COLO668 (cell line): Measurements from ENCODE around the gene SIGLEC11.
"Not testable (repeated sequence)": the region's sequence is repeated elsewhere in the genome, so short reads cannot be mapped to it uniquely, and the experiment has no call there.

Experiments used
- DNase-seq: peaks from one replicate; lab custom pipeline; 2025; ENCODE audit not compliant: unreplicated experiment; lab: John Stamatoyannopoulos, UW

The SIGLEC11 gene

GRCh38 chr19:49927526-49928264 is 33.3 kb downstream of the SIGLEC11 start:
- no peak for DNase-seq

- no peak for DNase-seq
Observed at GRCh38 chr19:49926515-49926914, 34.5 kb downstream of the SIGLEC11 start.

- DNase-seq, result no peak
Observed at GRCh38 chr19:49925486-49925885, 35.5 kb downstream of the SIGLEC11 start.

- not testable (repeated sequence) for DNase-seq
Observed at GRCh38 chr19:49924881-49925210, 36.1 kb downstream of the SIGLEC11 start.

- DNase-seq, result no peak
Observed at GRCh38 chr19:49924004-49924880, 36.7 kb downstream of the SIGLEC11 start.

- no peak for DNase-seq
Observed at GRCh38 chr19:49923055-49924003, 37.6 kb downstream of the SIGLEC11 start.

GRCh38 chr19:49921871-49922795 is 38.8 kb downstream of the SIGLEC11 start:
- no peak for DNase-seq

- DNase-seq, result peak; percentile 89
Observed at GRCh38 chr19:49920624-49921363, 40.2 kb downstream of the SIGLEC11 start.

GRCh38 chr19:49918089-49918488 is 42.9 kb downstream of the SIGLEC11 start:
- no peak for DNase-seq

- no peak for DNase-seq
Observed at GRCh38 chr19:49916839-49917733, 43.9 kb downstream of the SIGLEC11 start.

- DNase-seq, result no peak
Observed at GRCh38 chr19:49915271-49915670, 45.7 kb downstream of the SIGLEC11 start.

GRCh38 chr19:49913720-49914119 is 47.3 kb downstream of the SIGLEC11 start:
- no peak for DNase-seq

- no peak for DNase-seq
Observed at GRCh38 chr19:49912965-49913685, 47.8 kb downstream of the SIGLEC11 start.

- no peak for DNase-seq
Observed at GRCh38 chr19:49911381-49912145, 49.4 kb downstream of the SIGLEC11 start.

- no peak for DNase-seq
Observed at GRCh38 chr19:49910179-49910578, 50.8 kb downstream of the SIGLEC11 start.

- DNase-seq, result no peak
Observed at GRCh38 chr19:49908480-49909420, 52.2 kb downstream of the SIGLEC11 start.
